ENCODE data around the gene EHBP1L1. TPM values are rescaled to one million over a fixed set of nuclear protein-coding genes. Genes with fewer than 3 reads are reported as not detected.

The EHBP1L1 gene
- total and polyA plus RNA-seq, 2 donors (not counting 1 experiment from before 2014, with no cell fraction given), result 12.8 to 53.5 TPM

DNA sequence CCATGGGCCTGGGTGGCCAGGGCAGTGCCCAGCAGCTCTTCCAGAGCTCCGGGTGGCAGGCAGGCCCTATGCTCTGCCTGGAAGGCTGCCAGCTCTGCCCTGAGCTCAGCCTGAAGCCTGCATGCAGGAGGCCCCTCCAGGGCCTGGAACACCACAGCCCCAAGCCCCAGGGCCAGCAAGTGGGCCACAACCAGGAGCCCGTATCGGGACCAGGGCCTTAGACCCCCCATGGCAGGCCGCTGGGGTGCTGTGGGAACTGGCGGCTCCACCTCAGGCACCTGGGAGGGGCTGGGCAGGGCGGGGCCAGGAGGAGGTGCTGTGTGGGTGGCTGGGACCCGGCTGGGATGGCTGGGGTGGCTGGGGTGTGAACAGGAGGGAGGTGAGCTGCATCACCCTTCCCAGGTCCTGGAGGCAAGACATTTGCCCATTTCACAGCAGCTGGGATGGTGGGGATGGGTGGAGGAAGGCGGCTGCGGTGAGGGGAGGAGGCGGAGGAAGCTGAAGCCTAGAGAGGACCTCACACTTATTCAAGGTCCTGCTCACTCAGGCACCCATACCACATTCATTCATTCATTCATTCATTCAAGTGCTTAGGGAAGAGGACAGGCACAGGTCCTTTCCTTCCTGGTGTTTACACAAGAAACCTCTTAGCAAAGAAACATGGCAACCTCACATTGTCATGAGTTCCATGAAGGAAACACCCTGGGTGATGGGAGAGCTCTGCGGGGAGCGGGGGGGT lies 19.9 kb downstream of the EHBP1L1 start, which contains the start of gene KCNK7:
KCNK7 (minus strand) TSS at position 258 of the 739 bp plus-strand sequence; CDS start at position 230, 28 bp downstream.
- Histone ChIP-seq H4K20me1 (ENCODE audit: control insufficient read depth, extremely low read depth, insufficient read depth, low read length) (no peaks in the 10 kb centered on the region), H3K4me1 (ENCODE audit: control insufficient read depth, extremely low read depth, insufficient read depth, low read length) (no peaks in the 10 kb centered on the region), H3K9ac (ENCODE audit: insufficient read depth, low read length) (no peak within 1 kb of the TSS), H3K4me3 (replicated peaks in 1 of 4; ENCODE audit: control extremely low read depth in 1 of 4, insufficient read depth in 1 of 4, low read depth in 3 of 4, low read length in 4 of 4) (no peak within 1 kb of the TSS), H3K27me3 (ENCODE audit: control insufficient read depth, insufficient read depth, low read length) (no peaks in the 10 kb centered on the region), H3K9me3 (ENCODE audit: control insufficient read depth, insufficient read depth, low read depth, low read length) (no peaks in the 10 kb centered on the region), H3K27ac (ENCODE audit: insufficient read depth, low read length) (no peak within 1 kb of the TSS), H3K36me3 (ENCODE audit: control insufficient read depth, insufficient read depth, low read length) (peaks cover 20% of the 10 kb centered on the region), H3K79me2 (ENCODE audit: control insufficient read depth, insufficient read depth, low read length) (no peaks in the 10 kb centered on the region), H2AFZ (ENCODE audit: low read length) (no peak within 1 kb of the TSS), H3K4me2 (ENCODE audit: extremely low read depth, insufficient read depth, low read length) (no peak within 1 kb of the TSS)
- peak in 1 of 2 donors; percentile 28 for DNase-seq (ENCODE audit: low read depth in 2 of 2)
- no peak for TF ChIP-seq EZH2 (IDR thresholded peaks at IDR 0.05; ENCODE audit: low read length, missing control alignments)
- TF ChIP-seq, protein P1, sequence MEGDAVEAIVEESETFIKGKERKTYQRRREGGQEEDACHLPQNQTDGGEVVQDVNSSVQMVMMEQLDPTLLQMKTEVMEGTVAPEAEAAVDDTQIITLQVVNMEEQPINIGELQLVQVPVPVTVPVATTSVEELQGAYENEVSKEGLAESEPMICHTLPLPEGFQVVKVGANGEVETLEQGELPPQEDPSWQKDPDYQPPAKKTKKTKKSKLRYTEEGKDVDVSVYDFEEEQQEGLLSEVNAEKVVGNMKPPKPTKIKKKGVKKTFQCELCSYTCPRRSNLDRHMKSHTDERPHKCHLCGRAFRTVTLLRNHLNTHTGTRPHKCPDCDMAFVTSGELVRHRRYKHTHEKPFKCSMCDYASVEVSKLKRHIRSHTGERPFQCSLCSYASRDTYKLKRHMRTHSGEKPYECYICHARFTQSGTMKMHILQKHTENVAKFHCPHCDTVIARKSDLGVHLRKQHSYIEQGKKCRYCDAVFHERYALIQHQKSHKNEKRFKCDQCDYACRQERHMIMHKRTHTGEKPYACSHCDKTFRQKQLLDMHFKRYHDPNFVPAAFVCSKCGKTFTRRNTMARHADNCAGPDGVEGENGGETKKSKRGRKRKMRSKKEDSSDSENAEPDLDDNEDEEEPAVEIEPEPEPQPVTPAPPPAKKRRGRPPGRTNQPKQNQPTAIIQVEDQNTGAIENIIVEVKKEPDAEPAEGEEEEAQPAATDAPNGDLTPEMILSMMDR (conservative IDR thresholded peaks at IDR 0.05 in 1 of 2, IDR thresholded peaks at IDR 0.05 in 1 of 2; ENCODE audit: low read depth in 1 of 2, low read length in 2 of 2), result no peak

DNA sequence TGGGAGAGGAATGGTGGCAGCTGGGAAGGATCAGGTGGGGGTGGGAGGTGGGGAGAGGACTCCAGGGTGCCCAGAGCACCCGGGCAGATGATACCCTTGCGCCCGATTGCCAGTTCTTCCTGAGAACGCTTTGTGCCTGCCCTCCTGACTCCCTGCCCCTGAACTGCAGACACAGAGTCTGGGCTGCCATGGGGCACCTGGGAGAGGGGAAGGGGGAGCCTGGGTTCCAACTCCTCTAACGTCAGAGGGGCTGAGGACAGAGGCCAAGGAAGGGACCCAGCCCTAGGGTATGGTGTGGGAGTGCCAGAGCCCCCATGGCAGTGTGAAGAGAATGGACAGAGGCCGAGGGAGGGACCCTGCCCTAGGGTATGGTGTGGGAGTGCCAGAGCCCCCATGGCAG lies 20.7 kb downstream of the EHBP1L1 start:
- H3K4me1 ChIP-seq (ENCODE audit: control insufficient read depth, extremely low read depth, insufficient read depth, low read length), result no peaks in the 10 kb centered on the region
- H2AFZ ChIP-seq (ENCODE audit: low read length), result no peak overlapping the region
- H3K27ac ChIP-seq (ENCODE audit: insufficient read depth, low read length), result no peak overlapping the region
- H3K36me3 ChIP-seq (ENCODE audit: control insufficient read depth, insufficient read depth, low read length), result peaks cover 20% of the 10 kb centered on the region
- no peak for TF ChIP-seq EZH2 (IDR thresholded peaks at IDR 0.05; ENCODE audit: low read length, missing control alignments)
- TF ChIP-seq, protein P1 (conservative IDR thresholded peaks at IDR 0.05 in 1 of 2, IDR thresholded peaks at IDR 0.05 in 1 of 2; ENCODE audit: low read depth in 1 of 2, low read length in 2 of 2), result no peak
- H3K4me2 ChIP-seq (ENCODE audit: extremely low read depth, insufficient read depth, low read length), result no peak overlapping the region
- H4K20me1 ChIP-seq (ENCODE audit: control insufficient read depth, extremely low read depth, insufficient read depth, low read length), result no peaks in the 10 kb centered on the region
- DNase-seq (ENCODE audit: low read depth in 2 of 2), result no peak
- H3K4me3 ChIP-seq (replicated peaks in 1 of 4; ENCODE audit: control extremely low read depth in 1 of 4, insufficient read depth in 1 of 4, low read depth in 3 of 4, low read length in 4 of 4), result no peak overlapping the region
- H3K27me3 ChIP-seq (ENCODE audit: control insufficient read depth, insufficient read depth, low read length), result no peaks in the 10 kb centered on the region
- H3K9ac ChIP-seq (ENCODE audit: insufficient read depth, low read length), result no peak overlapping the region
- no peaks in the 10 kb centered on the region for H3K79me2 ChIP-seq (ENCODE audit: control insufficient read depth, insufficient read depth, low read length)
- H3K9me3 ChIP-seq (ENCODE audit: control insufficient read depth, insufficient read depth, low read depth, low read length), result no peaks in the 10 kb centered on the region

DNA sequence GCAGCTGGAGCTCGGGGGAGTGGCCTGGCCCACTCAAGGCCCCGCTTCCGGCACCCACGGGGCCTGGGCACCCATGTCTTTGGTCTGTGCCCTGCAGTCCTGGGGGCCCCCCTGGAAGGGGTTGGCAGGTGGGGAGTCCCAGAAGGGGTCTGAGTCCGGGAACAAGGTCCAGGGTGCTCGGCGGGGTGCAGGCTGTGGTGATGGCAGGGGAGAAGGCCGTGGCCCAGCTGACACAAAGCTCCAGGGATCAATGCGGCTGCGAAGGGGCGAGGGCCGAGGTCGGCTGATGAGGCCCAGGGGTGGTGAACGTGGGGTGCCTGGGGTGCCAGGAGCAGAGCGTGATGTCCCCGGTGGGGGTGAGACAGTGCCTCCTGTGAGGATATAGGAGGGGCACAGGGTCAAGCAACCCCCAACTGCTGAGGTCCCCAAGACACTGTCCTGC lies 22.4 kb downstream of the EHBP1L1 start:
- Histone ChIP-seq H3K9me3 (ENCODE audit: control insufficient read depth, insufficient read depth, low read depth, low read length) (no peaks in the 10 kb centered on the region), H3K36me3 (ENCODE audit: control insufficient read depth, insufficient read depth, low read length) (peaks cover 15% of the 10 kb centered on the region), H3K4me2 (ENCODE audit: extremely low read depth, insufficient read depth, low read length) (no peak overlapping the region), H3K4me1 (ENCODE audit: control insufficient read depth, extremely low read depth, insufficient read depth, low read length) (no peaks in the 10 kb centered on the region), H3K79me2 (ENCODE audit: control insufficient read depth, insufficient read depth, low read length) (no peaks in the 10 kb centered on the region), H3K9ac (ENCODE audit: insufficient read depth, low read length) (no peak overlapping the region), H4K20me1 (ENCODE audit: control insufficient read depth, extremely low read depth, insufficient read depth, low read length) (no peaks in the 10 kb centered on the region), H3K4me3 (replicated peaks in 1 of 4; ENCODE audit: control extremely low read depth in 1 of 4, insufficient read depth in 1 of 4, low read depth in 3 of 4, low read length in 4 of 4) (no peak overlapping the region), H3K27ac (ENCODE audit: insufficient read depth, low read length) (no peak overlapping the region), H3K27me3 (ENCODE audit: control insufficient read depth, insufficient read depth, low read length) (no peaks in the 10 kb centered on the region), H2AFZ (ENCODE audit: low read length) (no peak overlapping the region)
- no peak for DNase-seq (ENCODE audit: low read depth in 2 of 2)
- TF ChIP-seq, protein P1 (conservative IDR thresholded peaks at IDR 0.05 in 1 of 2, IDR thresholded peaks at IDR 0.05 in 1 of 2; ENCODE audit: low read depth in 1 of 2, low read length in 2 of 2), result no peak
- no peak for TF ChIP-seq EZH2 (IDR thresholded peaks at IDR 0.05; ENCODE audit: low read length, missing control alignments)

Data from fibroblast of lung (primary cell).